Liver (tissue), 3 donors: ENCODE measurements around the gene SMYD2.

ENCODE experiments used
- MAX ChIP-seq: IDR thresholded peaks from 2 replicates; pipeline ENCODE4 v1.6.1; 2016; ENCODE audit warnings: antibody characterized with exemption
- RAD21 ChIP-seq, 2 donors: IDR thresholded peaks; 2 replicates each; pipeline ENCODE4 v1.6.1; 2016; ENCODE audit warnings: antibody characterized with exemption in 2 of 2, mild to moderate bottlenecking in 2 of 2
- TAF1 ChIP-seq: conservative IDR thresholded peaks from 2 replicates; pipeline ENCODE4 v1.6.1; 2016; ENCODE audit warnings: antibody characterized with exemption, mild to moderate bottlenecking
- TF ChIP-seq, protein P1 (sequence below): fragments of 150-350 bp; IDR thresholded peaks from 2 replicates; pipeline ENCODE4 v1.5.1; 2017; ENCODE audit warnings: improper control_type of control experiment, low read depth, low read length; ENCODE audit not compliant: missing input control
- donor health status: healthy.
- donor health status: healthy.

- TF ChIP-seq, protein P1, sequence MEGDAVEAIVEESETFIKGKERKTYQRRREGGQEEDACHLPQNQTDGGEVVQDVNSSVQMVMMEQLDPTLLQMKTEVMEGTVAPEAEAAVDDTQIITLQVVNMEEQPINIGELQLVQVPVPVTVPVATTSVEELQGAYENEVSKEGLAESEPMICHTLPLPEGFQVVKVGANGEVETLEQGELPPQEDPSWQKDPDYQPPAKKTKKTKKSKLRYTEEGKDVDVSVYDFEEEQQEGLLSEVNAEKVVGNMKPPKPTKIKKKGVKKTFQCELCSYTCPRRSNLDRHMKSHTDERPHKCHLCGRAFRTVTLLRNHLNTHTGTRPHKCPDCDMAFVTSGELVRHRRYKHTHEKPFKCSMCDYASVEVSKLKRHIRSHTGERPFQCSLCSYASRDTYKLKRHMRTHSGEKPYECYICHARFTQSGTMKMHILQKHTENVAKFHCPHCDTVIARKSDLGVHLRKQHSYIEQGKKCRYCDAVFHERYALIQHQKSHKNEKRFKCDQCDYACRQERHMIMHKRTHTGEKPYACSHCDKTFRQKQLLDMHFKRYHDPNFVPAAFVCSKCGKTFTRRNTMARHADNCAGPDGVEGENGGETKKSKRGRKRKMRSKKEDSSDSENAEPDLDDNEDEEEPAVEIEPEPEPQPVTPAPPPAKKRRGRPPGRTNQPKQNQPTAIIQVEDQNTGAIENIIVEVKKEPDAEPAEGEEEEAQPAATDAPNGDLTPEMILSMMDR, result no peak
- no peak for TF ChIP-seq TAF1
- no peak for TF ChIP-seq MAX
- no peak for TF ChIP-seq RAD21 (IDR thresholded peaks at IDR 0.05)
These were observed 11.4 kb downstream of the SMYD2 start for GRCh38 chr1:214292322-214292721.
